Inferior parietal cortex (tissue), 1 donor: ENCODE results near the gene PER2.
A peak's percentile ranks its signal among the peaks of the same experiment; 100 is the strongest.
"Not testable (repeated sequence)": the region's sequence is repeated elsewhere in the genome, so short reads cannot be mapped to it uniquely, and the experiment has no call there.

Experiments used
- DNase-seq: peaks from one replicate; pipeline ENCODE4 v3.0.0-alpha.2; 2016; ENCODE audit errors: extremely low spot score

Gene PER2, protein sequence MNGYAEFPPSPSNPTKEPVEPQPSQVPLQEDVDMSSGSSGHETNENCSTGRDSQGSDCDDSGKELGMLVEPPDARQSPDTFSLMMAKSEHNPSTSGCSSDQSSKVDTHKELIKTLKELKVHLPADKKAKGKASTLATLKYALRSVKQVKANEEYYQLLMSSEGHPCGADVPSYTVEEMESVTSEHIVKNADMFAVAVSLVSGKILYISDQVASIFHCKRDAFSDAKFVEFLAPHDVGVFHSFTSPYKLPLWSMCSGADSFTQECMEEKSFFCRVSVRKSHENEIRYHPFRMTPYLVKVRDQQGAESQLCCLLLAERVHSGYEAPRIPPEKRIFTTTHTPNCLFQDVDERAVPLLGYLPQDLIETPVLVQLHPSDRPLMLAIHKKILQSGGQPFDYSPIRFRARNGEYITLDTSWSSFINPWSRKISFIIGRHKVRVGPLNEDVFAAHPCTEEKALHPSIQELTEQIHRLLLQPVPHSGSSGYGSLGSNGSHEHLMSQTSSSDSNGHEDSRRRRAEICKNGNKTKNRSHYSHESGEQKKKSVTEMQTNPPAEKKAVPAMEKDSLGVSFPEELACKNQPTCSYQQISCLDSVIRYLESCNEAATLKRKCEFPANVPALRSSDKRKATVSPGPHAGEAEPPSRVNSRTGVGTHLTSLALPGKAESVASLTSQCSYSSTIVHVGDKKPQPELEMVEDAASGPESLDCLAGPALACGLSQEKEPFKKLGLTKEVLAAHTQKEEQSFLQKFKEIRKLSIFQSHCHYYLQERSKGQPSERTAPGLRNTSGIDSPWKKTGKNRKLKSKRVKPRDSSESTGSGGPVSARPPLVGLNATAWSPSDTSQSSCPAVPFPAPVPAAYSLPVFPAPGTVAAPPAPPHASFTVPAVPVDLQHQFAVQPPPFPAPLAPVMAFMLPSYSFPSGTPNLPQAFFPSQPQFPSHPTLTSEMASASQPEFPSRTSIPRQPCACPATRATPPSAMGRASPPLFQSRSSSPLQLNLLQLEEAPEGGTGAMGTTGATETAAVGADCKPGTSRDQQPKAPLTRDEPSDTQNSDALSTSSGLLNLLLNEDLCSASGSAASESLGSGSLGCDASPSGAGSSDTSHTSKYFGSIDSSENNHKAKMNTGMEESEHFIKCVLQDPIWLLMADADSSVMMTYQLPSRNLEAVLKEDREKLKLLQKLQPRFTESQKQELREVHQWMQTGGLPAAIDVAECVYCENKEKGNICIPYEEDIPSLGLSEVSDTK (N-terminal part only)

DNA sequence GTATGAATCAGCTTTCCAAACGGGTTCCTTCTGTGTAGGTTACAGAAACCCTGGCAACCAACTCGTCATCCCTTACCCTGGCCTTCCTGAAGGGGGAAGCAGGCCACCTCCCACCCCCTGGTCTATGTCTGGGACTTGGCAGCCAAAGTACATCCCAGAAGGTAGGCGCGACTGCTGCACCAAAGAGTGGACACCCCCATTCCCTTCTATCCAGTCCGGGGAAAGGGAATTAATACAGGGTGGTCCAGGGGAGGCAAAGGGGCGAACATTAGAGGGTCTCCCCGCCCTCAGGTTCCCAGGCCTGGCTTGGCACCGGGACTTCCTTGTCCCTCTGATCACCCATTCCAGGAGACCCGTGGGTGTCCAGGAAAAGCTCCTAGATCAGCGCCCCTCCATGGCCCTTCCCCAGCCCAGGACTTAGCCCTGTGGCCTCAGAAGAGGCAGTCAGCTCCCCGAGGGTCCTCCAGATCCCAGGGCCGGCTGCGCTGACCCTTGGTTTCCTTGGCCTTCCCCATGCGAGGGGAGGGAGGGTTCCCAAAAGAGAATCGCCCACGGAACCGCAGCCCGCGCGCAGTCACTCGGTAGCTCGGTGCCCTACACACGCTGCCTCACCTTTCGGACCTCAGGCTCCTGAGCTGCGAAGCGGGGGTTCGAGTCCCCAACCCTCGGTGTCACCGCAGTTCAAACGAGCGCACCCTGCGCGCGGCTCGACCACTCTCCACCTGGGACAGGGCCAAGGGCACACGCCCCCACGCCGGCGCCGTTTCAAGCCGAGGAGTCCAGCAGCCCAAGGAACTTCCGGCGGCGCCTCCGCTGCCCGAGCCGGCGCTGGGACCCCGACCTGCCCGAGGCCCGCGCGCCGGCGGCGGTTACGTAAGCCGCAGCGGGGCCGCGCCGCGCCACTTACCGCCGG, at the start of gene PER2:
PER2 (minus strand) TSS at position 874 of the 913 bp plus-strand sequence. CDS start 10,674 bp downstream, outside the sequence.
- peak; percentile 23 for DNase-seq

DNA sequence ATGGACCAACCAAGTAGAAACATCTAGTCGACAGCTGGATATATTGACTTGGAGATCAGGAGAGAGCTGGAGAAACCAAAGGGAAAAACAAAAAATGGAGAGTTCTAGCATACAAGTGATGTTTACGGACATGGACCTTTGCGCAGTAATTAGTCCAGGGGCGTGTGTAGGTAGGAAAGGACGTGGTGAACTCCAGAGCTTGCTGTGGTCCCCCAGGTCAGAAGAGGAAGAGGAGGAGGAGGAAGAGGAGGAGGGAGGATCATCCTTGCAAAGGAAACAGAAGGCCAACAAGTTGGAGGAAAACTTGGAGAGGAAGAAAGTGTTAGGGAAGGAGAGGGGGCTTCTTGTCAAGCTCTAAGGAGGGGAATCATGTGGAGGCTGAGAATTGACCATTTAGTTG, 49.4 kb upstream of the PER2 start:
- no peak for DNase-seq

DNA sequence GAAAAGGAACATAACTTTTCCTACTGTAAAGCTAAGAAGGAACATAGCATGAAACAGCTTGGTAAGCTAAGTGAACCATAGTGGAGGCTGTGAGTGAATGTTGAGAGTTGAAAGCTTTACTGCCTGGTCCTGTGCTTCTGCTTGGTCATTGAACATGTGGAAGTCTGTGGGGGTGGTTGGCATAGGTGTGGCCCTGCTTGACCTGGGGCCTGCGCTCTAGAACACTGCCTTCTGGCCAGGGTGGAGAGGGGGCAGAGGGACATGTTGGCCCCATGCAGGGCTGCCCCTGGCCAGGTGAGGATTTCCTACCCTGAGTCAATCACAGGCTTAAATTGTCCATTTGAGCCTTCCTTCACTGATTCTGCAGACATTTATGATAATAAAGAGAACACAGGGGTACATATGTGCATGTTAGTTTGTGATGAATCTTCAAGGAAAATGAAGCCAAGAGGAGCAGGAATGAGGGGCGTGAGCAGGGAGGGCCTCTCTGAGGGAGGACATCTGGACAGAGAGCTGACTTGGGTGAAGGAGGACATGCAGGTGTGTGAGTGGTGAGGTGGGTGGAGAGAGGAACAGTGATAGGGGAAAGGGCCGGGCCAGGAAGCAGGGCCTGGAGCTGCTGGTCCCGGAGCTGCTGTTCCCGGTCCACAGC, 48.5 kb upstream of the PER2 start:
- DNase-seq: no peak

DNA sequence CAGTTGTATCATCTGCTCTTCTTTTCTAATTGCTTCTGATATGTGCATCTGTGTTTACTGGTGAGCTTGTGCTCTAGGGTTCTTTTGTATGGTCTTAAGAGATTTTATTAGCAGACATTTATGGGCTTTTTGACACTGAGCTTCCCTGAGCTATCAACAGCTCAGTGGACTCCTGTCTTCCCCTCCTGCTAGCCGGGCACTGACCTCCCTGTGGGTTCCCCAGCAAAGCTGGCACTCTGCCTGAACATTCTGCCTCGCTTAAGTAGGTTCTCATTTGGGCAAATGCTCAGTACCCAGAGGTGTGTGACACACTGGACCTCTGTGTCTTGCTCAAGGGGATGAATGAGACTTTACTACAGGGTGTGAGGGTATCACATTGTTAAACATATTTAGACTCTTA, 47.7 kb upstream of the PER2 start:
- no peak for DNase-seq

DNA sequence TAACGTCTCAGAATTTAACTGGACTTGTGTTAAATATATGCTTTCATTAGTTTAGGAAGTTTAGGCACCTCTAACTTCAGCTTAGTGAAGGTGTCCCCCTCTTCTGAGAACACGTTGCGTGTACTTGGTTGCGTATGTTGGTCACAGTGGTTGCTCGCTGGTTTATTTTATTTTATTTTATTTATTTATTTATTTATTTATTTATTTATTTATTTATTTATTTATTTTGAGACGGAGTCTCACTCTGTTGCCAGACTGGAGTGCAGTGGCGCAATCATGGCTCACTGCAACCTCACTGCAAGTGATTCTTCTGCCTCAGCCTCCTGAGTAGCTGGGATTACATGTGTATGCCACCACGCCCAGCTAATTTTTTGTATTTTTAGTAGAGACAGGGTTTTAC, 47.2 kb upstream of the PER2 start:
- not testable (repeated sequence) for DNase-seq

DNA sequence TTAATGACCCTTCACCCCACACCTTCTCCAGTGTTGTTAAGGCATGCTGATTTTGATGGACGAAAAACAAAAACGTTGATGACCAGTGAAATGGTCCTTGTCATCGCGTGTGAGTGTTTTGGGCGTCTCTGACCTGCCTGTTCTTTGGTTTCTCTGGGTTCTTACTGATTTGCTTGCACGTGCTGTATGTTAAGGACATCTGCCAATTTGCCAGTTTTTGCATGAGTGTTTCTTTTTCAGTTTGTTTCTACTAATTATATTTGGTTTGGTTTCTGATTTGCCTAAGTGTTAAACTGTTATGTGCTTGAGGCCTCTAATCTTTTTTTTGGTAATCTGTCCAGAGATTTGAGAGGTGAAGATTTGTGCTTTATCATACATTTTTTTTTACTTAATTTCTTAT, 46.5 kb upstream of the PER2 start:
- no peak for DNase-seq

DNA sequence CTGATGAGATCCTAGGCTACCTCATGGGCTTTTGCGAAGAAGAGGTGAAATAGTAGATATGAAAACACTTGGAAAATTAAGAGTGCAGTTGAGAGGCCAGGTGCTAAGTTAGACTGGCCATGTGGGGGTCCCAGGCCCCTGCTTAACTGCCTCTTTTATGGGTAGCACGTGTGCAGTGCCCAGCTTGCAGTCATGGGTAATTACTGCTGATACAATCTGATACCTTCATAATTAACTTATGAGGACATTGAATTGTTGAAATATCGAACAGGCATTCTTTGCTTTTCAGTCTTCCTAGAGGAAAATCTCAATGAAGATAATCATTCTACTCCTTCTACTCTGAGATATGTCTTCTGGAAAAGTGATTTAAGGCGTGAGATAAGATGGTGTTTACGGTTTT, 43.5 kb upstream of the PER2 start:
- no peak for DNase-seq

DNA sequence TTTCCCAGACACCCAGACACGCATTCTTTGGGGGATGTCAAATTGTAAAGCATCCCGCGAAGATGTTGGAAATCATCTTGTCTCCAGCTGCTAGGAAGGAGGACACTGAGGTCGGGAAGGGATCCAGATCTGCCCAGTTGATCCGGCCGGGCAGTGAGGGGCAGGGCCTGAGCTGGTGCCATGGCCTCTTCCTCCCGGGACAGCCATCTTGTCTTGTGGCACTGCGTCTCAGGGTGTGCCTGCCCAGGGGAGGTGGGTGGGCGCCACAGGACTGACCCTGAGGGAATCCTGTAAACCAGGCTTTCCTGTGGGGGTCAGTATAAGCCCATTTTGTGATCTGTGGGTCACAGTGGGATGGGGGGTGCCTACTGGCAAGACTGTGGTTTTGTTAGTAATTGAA, 42.0 kb upstream of the PER2 start:
- DNase-seq: no peak

DNA sequence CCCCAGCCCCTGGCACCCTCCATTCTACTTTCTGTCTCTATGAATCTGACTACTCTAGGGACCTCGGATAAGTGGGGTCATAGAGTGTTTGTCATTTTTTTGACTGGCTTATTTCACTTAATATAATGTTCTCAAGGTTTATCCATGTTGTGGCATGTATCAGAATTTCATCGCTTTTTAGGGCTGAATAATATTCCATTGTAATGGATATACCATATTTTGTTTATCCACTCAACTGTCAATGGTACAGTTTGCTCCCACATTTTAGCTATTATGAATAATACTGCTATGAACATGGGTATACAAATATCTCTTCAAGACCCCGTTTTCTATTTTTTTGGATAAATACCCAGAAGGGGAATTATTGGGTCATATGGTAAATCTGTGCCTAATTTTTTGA, 39.3 kb upstream of the PER2 start:
- no peak for DNase-seq

DNA sequence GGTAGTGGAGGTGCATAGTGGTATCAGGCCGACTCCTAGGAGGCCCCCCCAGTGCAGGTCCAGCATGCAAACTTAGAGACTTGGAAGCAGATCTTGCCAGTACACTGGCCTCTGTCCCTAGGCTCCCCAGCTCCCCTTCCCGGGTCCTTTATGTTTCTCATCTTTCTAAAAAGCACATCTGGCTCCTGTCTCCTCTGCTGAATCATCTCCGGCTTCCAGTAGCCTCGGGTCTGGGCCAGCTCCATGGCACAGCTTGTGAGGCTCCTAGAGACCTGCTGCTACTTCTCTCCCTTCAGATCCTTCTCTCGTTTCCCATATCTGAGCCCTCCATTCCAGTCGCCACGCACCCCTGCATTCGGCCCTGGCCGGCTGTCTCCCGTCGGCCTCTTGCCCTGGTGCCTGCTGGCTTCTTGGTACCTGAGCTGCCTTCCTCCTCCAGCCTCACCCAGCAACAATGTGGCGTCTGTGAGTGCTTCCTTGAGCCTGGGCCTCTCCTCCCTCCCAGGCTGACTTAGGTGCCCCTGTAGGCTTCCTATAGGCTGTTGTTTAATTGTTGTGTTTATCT, 38.5 kb upstream of the PER2 start:
- DNase-seq: no peak

DNA sequence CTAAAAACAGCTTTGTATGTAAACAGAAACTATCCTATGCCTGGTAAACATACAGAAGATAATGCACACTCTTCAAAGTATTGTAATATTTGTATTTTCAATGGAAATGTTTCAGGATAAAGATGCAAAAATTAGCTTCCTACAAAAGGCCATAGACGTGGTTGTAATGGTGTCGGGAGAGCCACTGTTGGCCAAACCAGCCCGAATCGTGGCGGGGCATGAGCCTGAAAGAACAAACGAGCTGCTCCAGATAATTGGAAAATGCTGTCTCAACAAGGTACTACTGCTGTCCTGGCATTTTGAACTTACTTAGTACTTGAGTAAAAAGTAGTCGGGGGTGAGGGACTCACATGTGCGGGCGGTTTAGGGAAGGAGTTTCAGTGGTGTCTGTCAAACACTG, 37.3 kb upstream of the PER2 start:
- DNase-seq: no peak

DNA sequence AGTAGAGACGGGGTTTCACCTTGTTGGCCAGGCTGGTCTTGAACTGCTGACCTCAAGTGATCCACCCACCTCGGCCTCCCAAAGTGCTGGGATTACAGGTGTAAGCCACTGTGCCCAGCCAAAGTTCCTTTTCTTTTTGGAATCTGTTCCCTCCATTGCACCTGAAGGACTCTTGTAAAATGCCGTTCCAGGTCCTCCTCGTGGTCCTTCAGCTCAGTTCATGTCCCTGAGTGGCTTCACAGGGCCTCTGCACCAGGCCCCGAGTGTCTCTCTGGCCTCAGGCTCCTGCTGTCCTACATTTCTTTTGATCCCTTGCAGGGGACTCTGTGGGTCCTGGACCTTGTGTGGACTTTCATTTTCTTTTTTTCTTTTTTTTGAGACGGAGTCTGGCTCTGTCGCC, 35.8 kb upstream of the PER2 start:
- not testable (repeated sequence) for DNase-seq

DNA sequence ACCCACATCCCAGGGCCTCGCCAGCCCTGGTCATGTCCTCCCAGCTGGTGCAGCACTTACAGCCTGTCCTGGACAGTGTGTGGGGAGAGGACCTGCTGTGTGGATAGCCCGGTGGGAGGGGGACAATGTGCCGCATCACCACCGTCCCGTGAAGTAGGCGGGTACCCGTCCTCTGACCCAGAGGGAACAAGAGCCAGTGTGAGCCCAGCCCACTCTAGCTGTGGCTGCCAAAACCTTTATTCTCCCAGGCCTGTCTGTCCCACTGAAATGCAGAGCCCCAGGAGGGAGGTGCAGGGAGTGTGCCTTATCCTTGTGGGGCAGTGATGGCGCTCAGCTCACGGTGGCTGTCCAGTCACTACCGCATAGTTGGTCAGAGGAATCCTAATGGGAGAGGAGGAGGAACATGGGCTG, 33.6 kb upstream of the PER2 start:
- no peak for DNase-seq

DNA sequence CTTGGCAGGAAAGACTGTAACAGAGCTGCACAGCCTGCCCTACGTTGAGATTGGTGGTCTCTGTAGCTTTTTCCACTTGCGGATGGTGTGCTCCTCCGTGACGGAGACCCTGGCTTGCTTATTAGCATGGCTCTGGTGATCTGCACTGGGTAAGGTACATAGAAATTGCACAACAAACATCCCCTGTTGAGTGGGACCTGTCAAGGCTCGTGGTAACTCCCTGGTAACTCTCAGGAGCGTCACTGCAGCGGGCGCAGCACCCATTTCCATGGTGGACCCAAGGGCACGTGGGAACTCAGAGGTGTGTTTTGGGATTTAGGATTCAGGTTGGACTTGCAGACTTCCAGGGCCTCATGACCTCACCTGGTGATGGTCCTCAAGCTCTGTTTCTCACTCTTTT, 33.1 kb upstream of the PER2 start:
- no peak for DNase-seq

DNA sequence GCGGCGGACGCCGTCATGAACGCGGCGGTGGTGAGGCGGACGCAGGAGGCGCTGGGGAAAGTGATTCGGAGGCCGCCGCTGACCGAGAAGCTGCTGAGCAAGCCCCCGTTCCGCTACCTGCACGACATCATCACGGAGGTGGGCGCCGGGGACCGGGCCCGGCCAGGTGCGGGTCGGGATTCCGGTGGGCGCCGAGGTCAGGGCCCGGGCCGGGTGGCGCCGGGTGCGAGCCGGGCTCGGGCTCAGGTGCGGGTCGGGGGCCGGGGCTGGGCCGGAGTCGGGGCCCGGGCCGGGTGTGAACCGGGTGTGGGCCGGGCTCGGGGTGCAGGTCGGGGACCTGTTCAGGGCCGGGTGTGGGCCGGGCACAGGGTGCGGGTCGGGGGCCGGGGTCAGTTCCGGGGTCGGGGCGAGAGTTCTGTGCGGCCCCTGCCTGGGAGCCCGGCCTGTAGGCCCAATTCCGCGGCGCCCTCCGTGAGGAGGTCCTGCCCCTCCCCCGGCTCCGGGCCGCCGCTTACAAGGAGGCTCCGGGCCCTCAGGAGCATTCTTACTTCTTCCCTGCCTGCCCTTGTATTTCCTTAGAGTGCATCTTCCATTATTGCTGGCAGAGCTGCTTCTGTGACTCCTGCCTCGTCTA, 32.4 kb upstream of the PER2 start:
- DNase-seq: no peak

DNA sequence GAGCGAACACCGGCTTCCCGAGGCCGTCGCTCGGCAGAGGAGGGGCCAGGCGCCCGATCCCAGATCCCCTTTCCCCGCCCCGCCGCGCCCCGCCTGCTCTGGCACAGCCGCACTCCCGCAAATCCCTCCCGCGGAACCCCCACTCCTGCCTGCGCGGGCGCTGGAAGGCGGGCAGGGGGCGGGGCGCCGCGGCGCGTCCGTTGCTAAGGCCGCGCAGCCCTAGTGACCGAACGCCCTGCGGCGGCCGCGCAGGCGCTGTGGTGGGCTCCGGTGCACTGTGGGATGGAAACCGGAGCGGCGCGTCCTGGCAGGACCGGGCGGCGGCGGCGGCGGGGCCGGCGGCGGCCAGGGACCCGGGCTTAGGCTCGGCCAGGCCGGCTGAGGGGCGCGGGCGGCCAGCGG, 31.8 kb upstream of the PER2 start, which contains the start of gene TRAF3IP1:
TRAF3IP1 (plus strand) TSS at position 273 of the 402 bp plus-strand sequence. CDS start 145 bp downstream, outside the sequence.
- peak; percentile 87 for DNase-seq

DNA sequence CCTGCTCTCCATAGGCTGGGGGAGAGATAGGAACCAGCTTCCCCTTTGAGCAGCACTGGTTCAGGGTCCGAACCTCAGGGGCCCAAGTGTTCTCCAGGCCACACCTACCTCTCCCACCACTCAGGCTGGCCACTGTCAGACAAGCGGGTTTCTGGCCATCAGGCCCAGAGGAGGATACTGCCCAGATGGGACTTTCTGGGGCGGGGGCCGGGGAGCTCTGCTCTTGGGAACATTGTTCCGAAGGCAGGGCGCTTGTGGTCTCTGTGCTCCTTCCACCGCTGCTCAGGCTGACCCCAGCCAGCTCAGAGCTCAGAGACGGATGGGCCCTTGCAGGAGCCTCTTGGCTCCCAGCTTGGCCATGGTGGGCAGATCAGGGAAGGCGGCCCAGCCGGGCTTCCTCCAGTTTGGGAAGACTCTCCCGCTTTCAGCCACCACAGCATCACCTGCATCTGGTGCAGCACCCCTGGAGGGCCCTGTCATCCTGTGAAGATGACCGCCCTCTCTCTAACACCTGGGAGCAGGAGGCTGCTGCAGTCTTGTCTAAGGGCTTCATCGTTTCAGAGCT, 26.7 kb upstream of the PER2 start:
- DNase-seq: no peak

DNA sequence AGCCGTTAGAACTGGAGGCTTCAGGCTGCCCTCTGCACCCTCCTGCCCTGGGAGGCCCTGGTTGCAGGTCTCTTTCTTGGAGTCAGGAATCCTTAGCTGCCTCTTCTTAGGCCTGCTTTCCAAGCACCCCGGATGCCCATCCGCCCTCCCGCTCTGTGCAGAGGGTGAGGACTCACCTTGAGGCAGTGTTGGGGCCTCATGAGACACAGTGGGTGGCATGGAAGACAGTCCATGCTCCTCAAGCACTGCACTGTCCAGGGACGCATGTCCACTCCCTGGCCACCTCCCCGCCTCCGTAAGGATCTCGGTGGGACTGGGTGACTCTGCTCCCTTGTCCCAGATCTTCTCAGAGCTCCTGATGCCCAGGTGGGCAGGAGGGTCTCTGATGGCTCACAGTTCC, 26.2 kb upstream of the PER2 start:
- no peak for DNase-seq

DNA sequence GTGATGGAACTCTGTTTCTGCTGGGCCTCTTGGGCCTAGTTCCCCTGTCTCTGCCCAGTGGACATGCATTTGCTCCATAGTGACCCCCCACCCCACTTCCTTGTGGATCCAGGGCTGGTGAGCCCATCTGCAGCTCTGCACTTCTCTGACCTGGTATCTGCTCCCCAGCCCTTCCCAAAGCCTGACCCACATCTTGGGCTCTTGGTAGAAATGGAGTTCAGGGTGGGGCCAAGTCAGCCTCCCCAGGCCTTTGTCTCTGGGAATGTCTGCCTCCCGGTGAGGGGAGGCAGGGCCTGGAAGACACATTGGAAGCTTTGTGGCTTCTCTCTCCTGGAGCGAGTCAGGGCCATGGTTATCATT, 25.6 kb upstream of the PER2 start:
- DNase-seq: no peak
